ENCODE data around the gene TMEM52B.

- TF ChIP-seq CTCF (IDR thresholded peaks at IDR 0.05) (peak; percentile 22; the same call in 1 of the 2 replicates), ZFX (IDR thresholded peaks at IDR 0.05; ENCODE audit: borderline replicate concordance) (no peak)
Observed at GRCh38 chr12:10175846-10176636, 2.8 kb upstream of the TMEM52B start.
